Astrocyte of the cerebellum (primary cell): Measurements from ENCODE around the gene OBSCN.

Experiments used
- DNase-seq: peaks from one replicate; pipeline ENCODE4 v3.0.0-alpha.2; 2011; ENCODE audit warnings: low read depth
- H3K4me3 ChIP-seq: 2 replicates; pipeline ENCODE4 v1.5.1; 2011; ENCODE audit warnings: mild to moderate bottlenecking, low read depth, low read length, moderate library complexity
- CTCF ChIP-seq: IDR thresholded peaks from 2 replicates; pipeline ENCODE4 v1.5.1; 2012; ENCODE audit warnings: low read length, low read depth, moderate library complexity, mild to moderate bottlenecking; ENCODE audit errors: missing control alignments
- in situ Hi-C: cut with HindIII; loops from 2 replicates; pipeline ENCODE4 v1.10.0; 2017; ENCODE audit warnings: low sequenced_read_pairs

Gene OBSCN

GRCh38 chr1:228272831-228273571 lies 65.2 kb downstream of the OBSCN start:
- no peak for TF ChIP-seq CTCF
- DNase-seq, result no peak
- no peak overlapping the region for H3K4me3 ChIP-seq
- in situ Hi-C loops, result no loop called here

- TF ChIP-seq CTCF, result no peak
- no peak overlapping the region for H3K4me3 ChIP-seq
- no peak for DNase-seq
- in situ Hi-C loops, result no loop called here
Measured at GRCh38 chr1:228273720-228274451, 66.0 kb downstream of the OBSCN start.

- no peak for DNase-seq
- no peak overlapping the region for H3K4me3 ChIP-seq
- in situ Hi-C loops, result no loop called here
- no peak for TF ChIP-seq CTCF
Measured at GRCh38 chr1:228274452-228275178, 66.8 kb downstream of the OBSCN start.

GRCh38 chr1:228275179-228275429 lies 67.3 kb downstream of the OBSCN start:
- H3K4me3 ChIP-seq, result peak overlapping the region; percentile 49
- no peak for TF ChIP-seq CTCF
- in situ Hi-C loops, result no loop called here
- DNase-seq, result no peak

- H3K4me3 ChIP-seq, result peak overlapping the region; percentile 49
- peak; percentile 29 for DNase-seq
- TF ChIP-seq CTCF, result no peak
- in situ Hi-C loops, result no loop called here
Measured at GRCh38 chr1:228275430-228276173, 67.8 kb downstream of the OBSCN start.

- no peak for DNase-seq
Measured at GRCh38 chr1:228276174-228276831, 68.5 kb downstream of the OBSCN start.

More at GRCh38 chr1:228276174-228276831, 68.5 kb downstream of the OBSCN start:
- in situ Hi-C loops, result no loop called here
- TF ChIP-seq CTCF, result no peak
- H3K4me3 ChIP-seq, result peak overlapping the region; percentile 49
